ENCODE measurements around the gene FMO2.

GRCh38 chr1:171207377-171207776 is 22.3 kb downstream of the FMO2 start:
- TF ChIP-seq, protein P1, sequence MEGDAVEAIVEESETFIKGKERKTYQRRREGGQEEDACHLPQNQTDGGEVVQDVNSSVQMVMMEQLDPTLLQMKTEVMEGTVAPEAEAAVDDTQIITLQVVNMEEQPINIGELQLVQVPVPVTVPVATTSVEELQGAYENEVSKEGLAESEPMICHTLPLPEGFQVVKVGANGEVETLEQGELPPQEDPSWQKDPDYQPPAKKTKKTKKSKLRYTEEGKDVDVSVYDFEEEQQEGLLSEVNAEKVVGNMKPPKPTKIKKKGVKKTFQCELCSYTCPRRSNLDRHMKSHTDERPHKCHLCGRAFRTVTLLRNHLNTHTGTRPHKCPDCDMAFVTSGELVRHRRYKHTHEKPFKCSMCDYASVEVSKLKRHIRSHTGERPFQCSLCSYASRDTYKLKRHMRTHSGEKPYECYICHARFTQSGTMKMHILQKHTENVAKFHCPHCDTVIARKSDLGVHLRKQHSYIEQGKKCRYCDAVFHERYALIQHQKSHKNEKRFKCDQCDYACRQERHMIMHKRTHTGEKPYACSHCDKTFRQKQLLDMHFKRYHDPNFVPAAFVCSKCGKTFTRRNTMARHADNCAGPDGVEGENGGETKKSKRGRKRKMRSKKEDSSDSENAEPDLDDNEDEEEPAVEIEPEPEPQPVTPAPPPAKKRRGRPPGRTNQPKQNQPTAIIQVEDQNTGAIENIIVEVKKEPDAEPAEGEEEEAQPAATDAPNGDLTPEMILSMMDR (conservative IDR thresholded peaks at IDR 0.05): no peak
- TF ChIP-seq ZFX (IDR thresholded peaks at IDR 0.05): no peak
